Kidney epithelial cell (primary cell): ENCODE measurements around the gene MIA3. TPM values are rescaled to one million over a fixed set of nuclear protein-coding genes. Genes with fewer than 3 reads are reported as not detected.

Experiments used
- DNase-seq: peaks from one replicate; pipeline ENCODE4 v3.0.0-alpha.2; 2010; ENCODE audit warnings: low read depth
- H3K27me3 ChIP-seq: 2 replicates; pipeline ENCODE4 v1.6.0; 2011; ENCODE audit warnings: low read length; ENCODE audit not compliant: control insufficient read depth, insufficient read depth
- H3K36me3 ChIP-seq: 2 replicates; pipeline ENCODE4 v1.5.1; 2011; ENCODE audit warnings: low read length; ENCODE audit not compliant: control insufficient read depth, insufficient read depth
- H3K4me3 ChIP-seq: 2 replicates; pipeline ENCODE4 v1.5.1; 2011; ENCODE audit warnings: low read depth, mild to moderate bottlenecking, control low read depth, low read length
- CTCF ChIP-seq: IDR thresholded peaks from 2 replicates; pipeline ENCODE4 v1.5.1; 2011; ENCODE audit warnings: mild to moderate bottlenecking, moderate library complexity, low read length, control low read depth, inconsistent platforms; ENCODE audit not compliant: insufficient read depth, poor library complexity, severe bottlenecking
- total RNA-seq: library from RNA; depleted of rRNA; stranded (reverse); fragments of >200 nt; gene quantifications from 2 replicates; pipeline ENCODE4 v1.2.3, GENCODE V29; 2015

Gene MIA3
- total RNA-seq, 1 donor from 2014 or later = 34.6 TPM

- H3K36me3 ChIP-seq = no peaks in the 10 kb centered on the region
- H3K4me3 ChIP-seq = peak within 1 kb of the TSS; percentile 95
- no peak for DNase-seq
- H3K27me3 ChIP-seq = no peaks in the 10 kb centered on the region
- no peak for TF ChIP-seq CTCF
Observed at GRCh38 chr1:222712253-222713090, 94.6 kb downstream of the MIA3 start, which contains the start of the genes AIDA and BROX. Gene AIDA, minus strand, starts transcription at chr1:222712491. Its CDS starts 174 bp downstream, at chr1:222712317. Gene BROX, plus strand, starts transcription at chr1:222712564. Its CDS starts 3,136 bp downstream, at chr1:222715700.

GRCh38 chr1:222713091-222713961 is 95.4 kb downstream of the MIA3 start:
- TF ChIP-seq CTCF = no peak
- Histone ChIP-seq H3K4me3 (peak overlapping the region; percentile 95), H3K36me3 (no peaks in the 10 kb centered on the region), H3K27me3 (no peaks in the 10 kb centered on the region)
- peak; percentile 93 for DNase-seq

- no peak overlapping the region for H3K4me3 ChIP-seq
- H3K36me3 ChIP-seq = no peaks in the 10 kb centered on the region
- no peak for TF ChIP-seq CTCF
- no peak for DNase-seq
- no peaks in the 10 kb centered on the region for H3K27me3 ChIP-seq
Observed at GRCh38 chr1:222716393-222716792, 98.5 kb downstream of the MIA3 start.

Other genes with a start within 250 kb of the MIA3 start
- 0.08 TPM in 1 of 2 replicates, not detected in the other for gene HHIPL2, start 70.0 kb upstream of the MIA3 start, total RNA-seq
- 11.3 and 15.3 TPM in 2 replicates for gene TAF1A, start 28.2 kb upstream of the MIA3 start, total RNA-seq
- gene AIDA, start 94.4 kb downstream of the MIA3 start, total RNA-seq = 50.1 and 50.7 TPM in 2 replicates
- gene BROX, start 94.5 kb downstream of the MIA3 start, total RNA-seq = 50.1 and 75.6 TPM in 2 replicates
- not detected in 2 replicates for gene FAM177B, start 119.1 kb downstream of the MIA3 start, total RNA-seq
- 4.7 and 7.1 TPM in 2 replicates for gene DISP1, start 196.9 kb downstream of the MIA3 start, total RNA-seq